ENCODE results near the gene RPS18. TPM values are rescaled to one million over a fixed set of nuclear protein-coding genes. Genes with fewer than 3 reads are reported as not detected.

RPS18 gene
- total and polyA plus RNA-seq, 2 of the 13 experiments (the other 11 are each of a cell fraction or from before 2014, with no cell fraction given), result 3,896 to 5,806 TPM

DNA sequence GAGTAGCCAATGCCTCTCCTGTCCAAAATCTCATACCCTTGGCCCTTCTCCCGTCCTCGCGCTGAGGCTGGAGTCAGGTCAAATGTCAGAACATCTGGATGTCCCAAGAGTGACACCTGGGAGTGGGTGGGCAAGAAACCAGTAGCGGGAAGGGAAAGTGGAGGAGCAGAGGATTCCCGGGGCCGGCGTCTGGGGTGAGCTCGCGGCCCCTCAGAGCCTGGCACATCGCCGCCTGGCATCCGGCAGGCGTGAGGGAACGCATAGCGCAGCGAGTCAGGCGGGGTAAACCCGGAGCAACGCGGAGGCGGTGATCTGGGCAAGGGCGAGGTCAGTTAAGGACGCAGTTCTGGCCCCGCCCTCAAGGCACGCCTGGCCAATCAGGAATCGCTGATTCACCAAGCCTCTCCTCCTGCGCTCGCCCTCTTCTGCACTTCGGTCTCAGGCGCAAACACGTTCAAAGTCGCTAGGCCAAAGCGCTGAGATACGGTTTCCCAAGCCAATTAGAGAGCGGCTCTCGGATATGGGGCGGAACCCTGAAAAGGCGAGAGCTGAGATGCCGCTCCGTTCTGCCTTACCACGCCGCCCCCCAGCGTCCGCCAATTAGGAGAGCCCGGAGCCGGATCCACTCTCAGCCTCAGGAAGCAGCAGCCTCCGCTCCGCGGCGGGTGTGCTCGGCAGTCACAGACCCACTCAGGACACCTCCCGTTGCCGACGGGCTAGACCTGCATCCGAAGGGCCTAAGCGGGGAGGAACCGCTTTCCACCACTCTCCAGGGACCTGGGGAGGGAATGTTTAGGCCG lies 22.7 kb upstream of the RPS18 start (continued):
- TF ChIP-seq ZFP90 (CRISPR knock-in tag; IDR thresholded peaks at IDR 0.05; ENCODE audit: borderline replicate concordance), result peak; percentile 94
- peak; percentile 69; the same call in 1 of the 2 replicates for TF ChIP-seq ZNF329 (CRISPR knock-in tag; IDR thresholded peaks at IDR 0.05; ENCODE audit: low read depth)
- no peak; the same call in none of the 2 replicates for TF ChIP-seq SALL1 (CRISPR knock-in tag; IDR thresholded peaks at IDR 0.05)
- peak; percentile 48; the same call in 1 of the 2 replicates for TF ChIP-seq ZKSCAN8 (CRISPR knock-in tag; IDR thresholded peaks at IDR 0.05; ENCODE audit: borderline replicate concordance)
- no peak; the same call in 1 of the 2 replicates for TF ChIP-seq ZNF12 (CRISPR knock-in tag; IDR thresholded peaks at IDR 0.05)
- no peak for TF ChIP-seq ZNF766 (CRISPR knock-in tag; IDR thresholded peaks at IDR 0.05; ENCODE audit: borderline replicate concordance)

- Histone ChIP-seq H3K4me2 (ENCODE audit: low read depth, low read length) (peak overlapping the region; percentile 100), H3K27me3 (ENCODE audit: control insufficient read depth in 1 of 2, insufficient read depth in 2 of 2, low read length in 2 of 2) (no peaks in the 10 kb centered on the region; a peak in 1 of 5 replicates), H3K9me3 (ENCODE audit: low read length) (no peaks in the 10 kb centered on the region), H3K79me2 (ENCODE audit: insufficient read depth, low read length) (no peaks in the 10 kb centered on the region), H3K4me3 (replicated peaks in 1 of 3; ENCODE audit: insufficient read depth in 1 of 3, low read depth in 2 of 3, low read length in 3 of 3) (peak overlapping the region; percentile 80 to 89 (median 86)), H3K4me1 (ENCODE audit: insufficient read depth, low read length) (peaks cover 30% of the 10 kb centered on the region), H2AFZ (ENCODE audit: low read length) (no peak overlapping the region), H3K36me3 (replicated peaks in 1 of 2; ENCODE audit: control insufficient read depth in 1 of 2, insufficient read depth in 2 of 2, low read length in 2 of 2) (peaks cover 0 to 2% of the 10 kb centered on the region in 2 experiments; a peak in 4 of 5 replicates), H3K9ac (ENCODE audit: insufficient read depth, low read depth, low read length) (peak overlapping the region; percentile 96), H3K27ac (ENCODE audit: extremely low read length, insufficient read depth, low read length) (peak overlapping the region; percentile 94), H4K20me1 (ENCODE audit: insufficient read depth, low read length) (no peaks in the 10 kb centered on the region)
- ChIA-PET CTCF (ENCODE audit: low intra/inter-chr PET ratio, low total read pairs) (interaction anchor here (1.5 to 2.3 kb wide), 2 partner anchors 88 to 235 kb away, joined by 9 to 16 read pairs; no protein-coding TSS in a partner anchor), POLR2A (interaction anchor here (0.6 to 5.1 kb wide), 30 partner anchors 11 to 278 kb away, joined by 3 to 94 read pairs (median 8); partner anchors contain the start of genes B3GALT4, CUTA, HSD17B8 and PFDN6)
- 16% methylated on average over 15 of the region's 15 CpGs for WGBS (ENCODE audit: low lambda C conversion rate)
- TSS peak; percentile 80 for BruUV-seq (replicated peaks)
- intact Hi-C loops (cut with micrococcal nuclease; ENCODE audit: unreplicated experiment) (loop anchor here (1.0 to 2.0 kb wide), 5 partner anchors 49 to 235 kb away; partner anchors contain the start of genes RXRB and SLC39A7), in situ Hi-C loops (cut with HindIII; ENCODE audit: extremely low pct_ligation_motif_present, low pct_unique_long_range_greater_than_20kb) (loop anchor here (5.0 kb wide), 4 partner anchors 48 to 233 kb away; partner anchors contain the start of genes HSD17B8, RXRB and SLC39A7)
- peak; percentile 16 for ATAC-seq
- FAIRE-seq, result no peak
- no peak for DNase-seq (ENCODE audit: low spot score)
- TF ChIP-seq BORCS8-MEF2B (CRISPR knock-in tag; IDR thresholded peaks at IDR 0.05) (peak; percentile 10; the same call in 1 of the 2 replicates), SNAPC2 (CRISPR knock-in tag; IDR thresholded peaks at IDR 0.05) (0 out of 2 replicates have a peak, but pooled peaks have one; percentile 21), NFKB2 (CRISPR knock-in tag; IDR thresholded peaks at IDR 0.05; ENCODE audit: borderline replicate concordance) (no peak; the same call in 1 of the 2 replicates), ZNF703 (CRISPR knock-in tag; IDR thresholded peaks at IDR 0.05; ENCODE audit: borderline replicate concordance) (peak; percentile 39; the same call in 1 of the 2 replicates), ZNF143 (CRISPR knock-in tag; IDR thresholded peaks at IDR 0.05) (peak; percentile 23; the same call in 1 of the 2 replicates)
Measured at GRCh38 chr6:33249732-33250630, 21.9 kb upstream of the RPS18 start.

All from HepG2 (cell line).